GM20000 (cell line): Measurements from ENCODE around the gene PBRM1.

Experiments
- DNase-seq: peaks from one replicate; pipeline ENCODE4 v3.0.0; 2012; ENCODE audit warnings: low spot score
- CTCF ChIP-seq: IDR thresholded peaks from 2 replicates; pipeline ENCODE4 v1.5.1; 2012; ENCODE audit warnings: mild to moderate bottlenecking, control low read depth; ENCODE audit errors: extremely low read depth, missing control alignments

Gene PBRM1

GRCh38 chr3:52703341-52703740 is 17.6 kb upstream of the PBRM1 start:
- DNase-seq, result no peak
- no peak for TF ChIP-seq CTCF

- TF ChIP-seq CTCF, result no peak
- DNase-seq, result no peak
These were observed 11.9 kb upstream of the PBRM1 start for GRCh38 chr3:52697632-52697965.

GRCh38 chr3:52696830-52697631 is 11.3 kb upstream of the PBRM1 start:
- no peak for TF ChIP-seq CTCF
- DNase-seq, result no peak

- DNase-seq, result no peak
- no peak for TF ChIP-seq CTCF
These were observed 10.3 kb upstream of the PBRM1 start for GRCh38 chr3:52695798-52696671.

GRCh38 chr3:52694528-52695189 is 8.9 kb upstream of the PBRM1 start:
- TF ChIP-seq CTCF, result no peak
- no peak for DNase-seq

- no peak for TF ChIP-seq CTCF
- DNase-seq, result no peak
These were observed 7.4 kb upstream of the PBRM1 start for GRCh38 chr3:52693071-52693470.

GRCh38 chr3:52690560-52690959 is 4.8 kb upstream of the PBRM1 start:
- DNase-seq, result no peak
- TF ChIP-seq CTCF, result no peak
